Epidermal melanocyte (primary cell): ENCODE data around the gene TNFAIP3.

ENCODE experiments used
- DNase-seq: peaks from one replicate; pipeline ENCODE4 v3.0.0; 2011; ENCODE audit warnings: low spot score; ENCODE audit not compliant: insufficient read length

The TNFAIP3 gene

DNA sequence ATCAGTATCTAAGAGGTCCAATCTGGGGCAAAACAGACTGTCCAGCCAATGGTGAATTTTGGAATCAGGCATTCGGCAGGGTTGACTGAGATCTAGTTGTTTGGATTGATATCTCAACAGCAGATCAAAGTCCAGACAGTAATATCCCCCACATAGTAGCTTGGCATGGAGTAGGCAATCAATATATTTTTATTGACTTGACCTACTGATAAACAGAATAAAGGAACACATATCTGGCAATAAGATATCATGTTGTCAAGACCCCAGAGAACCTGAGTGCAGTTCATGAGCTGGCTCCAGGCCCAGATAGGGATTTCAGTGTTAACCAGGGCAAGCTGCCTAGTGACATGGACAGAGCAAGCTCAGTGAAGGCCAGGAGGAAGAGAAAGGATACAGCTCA lies 34.4 kb downstream of the TNFAIP3 start:
- DNase-seq: no peak

GRCh38 chr6:137902699-137903098 lies 35.6 kb downstream of the TNFAIP3 start:
- DNase-seq: no peak

DNA sequence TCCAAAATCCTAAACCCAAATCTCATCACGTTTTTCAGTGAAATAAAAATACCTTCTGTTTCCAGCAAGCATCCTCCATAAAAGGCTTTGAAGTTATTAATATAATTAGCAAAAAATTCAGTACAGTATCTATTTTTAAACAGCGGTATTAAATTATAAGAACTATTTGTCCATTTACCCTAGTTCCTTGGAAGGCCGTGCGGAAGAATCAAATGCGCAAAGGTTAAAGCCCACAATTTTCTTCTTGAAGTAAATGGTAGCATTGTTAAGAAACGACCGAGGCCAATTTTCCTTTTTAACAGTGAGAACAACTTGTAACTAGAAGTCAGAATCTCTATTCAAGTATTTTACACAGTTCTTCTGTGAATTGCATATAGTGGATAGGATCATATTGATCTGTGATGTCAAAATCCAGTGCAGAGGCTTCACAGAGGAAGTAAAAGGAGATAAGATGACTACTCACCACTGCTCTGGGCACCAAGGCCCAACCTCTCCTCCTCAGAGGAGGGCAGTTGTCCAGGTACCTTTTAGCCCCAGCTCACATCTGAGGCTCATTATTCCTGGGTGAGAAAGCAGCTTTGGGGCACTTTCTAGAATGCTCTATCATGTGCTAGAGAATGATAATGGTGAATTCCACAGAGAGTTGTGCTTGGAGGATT lies 36.3 kb downstream of the TNFAIP3 start:
- no peak for DNase-seq

- no peak for DNase-seq
Measured at GRCh38 chr6:137903933-137904821, 37.1 kb downstream of the TNFAIP3 start.

GRCh38 chr6:137904822-137905617 lies 38.0 kb downstream of the TNFAIP3 start:
- no peak for DNase-seq

- DNase-seq: no peak
Measured at GRCh38 chr6:137906020-137906472, 39.0 kb downstream of the TNFAIP3 start.

DNA sequence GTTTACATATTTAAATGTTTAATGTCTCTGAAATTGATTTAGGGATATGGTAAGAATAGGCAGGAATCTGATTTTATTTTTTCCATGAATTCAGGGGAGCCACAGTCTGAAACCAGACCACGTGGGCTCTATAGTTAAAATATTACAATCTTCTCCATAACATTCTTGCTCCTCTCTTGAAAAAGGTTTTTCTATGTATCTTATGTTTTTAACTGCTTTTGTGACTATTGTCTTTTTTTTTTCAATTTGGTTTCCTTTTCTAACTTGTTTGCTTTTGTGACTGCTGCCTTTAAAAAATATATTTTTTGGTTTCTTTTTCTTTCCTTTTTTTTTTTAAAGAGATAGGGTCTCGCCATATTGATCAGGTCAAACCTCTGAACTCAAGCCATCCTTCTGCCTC lies 40.1 kb downstream of the TNFAIP3 start:
- DNase-seq: no peak

DNA sequence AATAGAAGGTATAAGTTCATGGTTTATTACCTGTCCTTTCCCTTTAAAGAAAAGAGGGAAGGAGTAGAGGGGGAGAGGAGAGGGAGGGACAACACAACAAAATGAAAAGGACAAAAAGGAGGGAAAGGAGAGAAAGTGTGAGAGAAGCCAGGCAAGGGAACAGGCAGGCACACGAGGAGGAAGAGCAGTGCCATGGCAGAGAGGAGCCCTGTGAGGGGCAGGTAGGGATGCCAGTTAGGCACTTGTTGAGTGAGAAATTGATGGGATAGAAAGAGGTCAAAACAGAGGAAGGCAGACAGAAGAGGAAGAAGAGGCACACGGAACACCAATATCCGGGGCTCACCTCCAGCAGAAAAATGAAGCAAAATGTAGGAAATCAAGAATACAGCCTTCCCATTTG lies 42.5 kb downstream of the TNFAIP3 start:
- DNase-seq: no peak

GRCh38 chr6:137910424-137910834 lies 43.4 kb downstream of the TNFAIP3 start:
- no peak for DNase-seq

- no peak for DNase-seq
Measured at GRCh38 chr6:137910843-137911456, 43.9 kb downstream of the TNFAIP3 start.

DNA sequence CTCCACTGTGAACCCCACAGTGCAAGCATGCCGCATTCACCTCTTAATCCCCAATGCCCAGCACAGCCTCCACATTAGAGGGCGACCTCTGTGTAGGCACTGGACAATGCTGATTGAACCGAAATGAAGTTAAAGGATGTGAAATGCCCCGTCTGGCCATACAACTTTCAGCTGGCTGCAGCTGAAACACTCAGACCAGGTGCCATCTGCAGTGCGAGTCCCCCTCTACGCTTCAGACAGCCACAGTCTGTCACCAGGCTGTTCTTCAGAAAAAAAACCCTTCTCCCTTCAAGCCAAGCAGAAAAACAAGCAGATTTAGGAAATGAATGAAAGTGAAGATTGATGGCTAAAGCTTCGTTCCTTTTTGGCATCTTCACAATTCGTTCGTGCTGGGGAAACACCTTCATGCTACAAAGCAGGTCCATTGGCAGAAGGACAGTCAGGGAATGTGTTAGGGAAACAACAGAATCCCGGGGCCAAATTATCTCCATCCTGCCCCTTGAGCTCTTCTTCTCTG lies 44.7 kb downstream of the TNFAIP3 start:
- no peak for DNase-seq

DNA sequence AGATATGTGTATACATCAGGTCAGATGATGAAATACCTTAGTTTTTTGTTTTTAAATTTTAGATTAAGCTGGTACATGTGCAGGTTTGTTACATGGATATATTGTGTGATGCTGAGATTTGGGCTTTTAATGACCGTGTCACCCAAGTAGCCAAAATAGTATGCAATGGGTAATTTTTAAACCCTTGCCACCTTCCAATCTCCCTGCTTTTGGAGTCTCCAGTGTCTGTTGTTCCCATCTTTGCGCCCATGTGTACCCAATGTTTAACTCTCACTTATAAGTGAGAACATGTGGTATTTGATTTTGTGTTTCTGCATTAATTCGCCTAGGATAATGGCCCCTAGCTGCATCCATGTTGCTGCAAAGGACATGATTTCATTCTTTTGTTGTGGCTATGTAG lies 45.8 kb downstream of the TNFAIP3 start:
- DNase-seq: no peak

GRCh38 chr6:137913434-137913833 lies 46.4 kb downstream of the TNFAIP3 start:
- no peak for DNase-seq

DNA sequence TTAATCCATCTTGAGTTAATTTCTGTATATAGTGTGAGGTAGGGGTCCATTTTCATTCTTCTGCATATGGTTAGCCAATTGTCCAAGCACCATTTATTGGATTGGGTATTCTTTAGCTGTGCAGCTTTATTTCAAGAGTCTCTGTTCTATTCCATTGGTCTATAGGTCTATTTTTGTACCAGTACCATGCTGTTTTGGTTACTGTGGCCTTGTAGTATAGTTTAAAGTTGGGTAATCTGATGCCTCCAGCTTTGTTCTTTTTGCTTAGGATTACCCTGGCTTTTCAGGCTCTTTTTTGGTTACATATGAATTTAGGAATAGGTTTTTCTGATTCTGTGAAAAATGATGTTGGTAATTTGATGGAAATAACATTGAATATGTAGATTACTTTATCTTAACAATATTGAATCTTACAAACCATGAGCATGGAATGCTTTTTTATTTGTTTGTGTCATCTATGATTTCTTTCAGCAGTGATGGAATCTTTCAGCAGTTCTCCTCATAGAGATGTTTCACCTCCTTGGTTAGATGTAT lies 47.0 kb downstream of the TNFAIP3 start:
- no peak for DNase-seq

DNA sequence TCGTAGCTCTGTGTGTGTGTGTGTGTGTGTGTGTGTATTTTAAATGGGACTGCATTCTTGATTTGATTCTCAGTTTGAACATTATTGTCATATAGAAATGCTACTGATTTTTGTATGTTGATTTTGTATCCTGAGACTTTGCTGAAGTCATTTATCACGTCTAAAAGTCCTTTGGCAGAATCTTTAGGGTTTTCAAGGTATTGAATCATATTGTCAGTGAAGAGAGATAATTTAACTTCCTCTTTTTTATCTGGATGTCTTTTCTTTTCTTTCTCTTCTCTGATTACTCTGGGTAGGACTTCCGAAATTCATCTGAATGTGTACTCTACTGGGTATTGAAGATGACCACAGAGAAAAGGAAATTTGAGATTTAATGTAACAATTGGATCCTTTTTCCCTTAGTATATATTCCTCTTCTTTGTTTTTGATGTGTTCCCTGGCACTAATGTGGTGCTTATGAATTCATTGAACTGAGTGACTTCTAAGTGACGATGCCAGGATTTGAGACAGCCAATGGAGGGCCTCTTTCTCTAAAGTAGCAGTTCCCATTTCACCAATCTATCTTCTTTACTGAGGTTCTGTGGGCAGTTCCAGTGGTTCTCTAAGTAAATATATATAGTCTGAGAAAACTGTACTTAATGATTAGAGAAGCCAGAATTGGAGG lies 47.6 kb downstream of the TNFAIP3 start:
- DNase-seq: no peak

DNA sequence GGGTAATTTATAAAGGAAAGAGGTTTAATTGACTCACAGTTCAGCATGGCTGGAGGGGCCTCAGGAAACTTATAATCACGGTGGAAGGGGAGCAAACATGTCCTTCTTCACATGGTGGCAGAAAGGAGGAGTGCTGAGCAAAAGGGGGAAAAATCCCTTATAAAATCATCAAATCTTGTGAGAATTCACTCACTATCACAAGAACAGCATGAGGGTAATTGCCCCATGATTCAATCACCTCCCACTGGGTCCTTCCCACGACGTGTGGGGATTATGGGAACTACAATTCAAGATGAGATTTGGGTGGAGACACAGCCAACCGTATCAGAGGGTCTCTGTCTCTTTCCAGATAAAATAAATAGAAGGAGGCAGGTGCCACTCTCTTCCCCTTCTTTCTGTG lies 48.7 kb downstream of the TNFAIP3 start:
- DNase-seq: no peak

DNA sequence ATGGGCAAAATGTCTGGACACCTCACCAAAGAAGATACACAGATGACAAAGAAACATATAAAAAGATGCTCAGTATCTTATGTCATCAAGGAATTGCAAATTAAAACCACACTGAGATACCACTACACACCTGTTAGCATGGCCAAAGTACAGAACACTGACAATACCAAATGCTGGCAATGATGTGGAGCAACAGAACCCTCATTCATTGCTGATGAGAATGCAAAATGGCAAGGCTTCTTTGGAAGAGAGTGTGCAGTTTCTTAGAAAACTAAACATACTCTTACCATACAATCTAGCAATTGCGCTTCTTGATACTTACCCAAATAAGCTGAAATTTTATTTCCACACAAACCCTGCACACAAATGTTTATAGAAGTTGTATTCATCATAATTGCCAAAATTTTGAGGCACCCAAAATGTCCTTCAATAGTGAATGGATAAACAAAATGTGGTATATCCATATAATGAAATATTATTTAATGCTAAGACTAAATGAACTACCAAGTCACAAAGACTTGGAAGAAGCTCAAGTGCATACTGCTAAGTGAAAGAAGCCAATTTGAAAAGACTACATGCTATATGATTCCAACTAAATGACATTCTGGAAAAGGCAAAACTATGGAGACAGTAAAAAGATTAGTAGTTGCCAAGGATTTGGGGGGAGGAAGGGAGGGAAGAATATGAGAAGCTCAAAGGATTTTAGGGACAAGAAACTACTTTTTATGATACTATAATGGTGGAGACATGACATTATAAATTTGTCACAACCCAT lies 50.7 kb downstream of the TNFAIP3 start:
- no peak for DNase-seq

GRCh38 chr6:137919502-137919823 lies 52.4 kb downstream of the TNFAIP3 start:
- DNase-seq: no peak

DNA sequence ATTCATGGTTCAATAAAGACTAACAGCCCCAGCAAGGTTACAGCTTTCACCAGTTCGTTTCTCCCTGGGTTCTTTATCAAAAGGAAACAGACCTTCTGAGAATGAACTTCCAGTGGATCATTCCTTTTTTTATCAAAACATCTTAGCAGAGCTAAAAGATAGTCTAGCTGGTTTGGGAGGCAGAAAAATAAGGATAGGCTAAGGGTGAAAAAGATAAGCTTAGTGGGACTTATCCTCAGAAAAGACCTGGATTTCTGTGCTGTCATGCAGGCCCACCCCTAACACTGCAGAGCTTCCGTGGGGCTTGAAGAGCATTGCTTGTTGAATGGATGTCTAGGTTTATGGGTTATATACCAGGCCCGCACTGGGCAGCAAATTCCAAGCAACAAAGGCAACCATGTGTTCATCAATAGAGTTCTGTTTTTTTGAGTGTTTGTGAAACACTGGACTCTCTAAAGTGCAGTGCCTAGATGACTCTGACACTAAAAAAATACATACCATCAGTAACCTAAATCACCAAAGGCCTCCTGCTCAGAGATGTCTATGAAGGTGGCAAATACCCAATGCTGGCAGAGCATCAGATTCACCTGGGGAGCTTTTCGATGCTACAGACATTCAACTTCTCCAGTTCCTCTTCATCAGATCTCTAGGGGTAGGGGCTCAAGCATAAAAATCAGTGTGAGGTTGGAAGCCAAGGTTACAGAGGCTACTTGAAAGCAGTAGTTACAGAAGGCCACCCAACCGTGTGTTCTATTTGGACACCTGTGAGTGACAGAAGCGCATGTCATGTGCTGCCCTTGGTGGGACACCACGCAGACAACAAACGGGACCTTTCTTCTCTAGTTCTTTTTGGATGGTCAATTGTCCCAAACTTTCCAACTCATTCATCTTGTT lies 53.0 kb downstream of the TNFAIP3 start:
- no peak for DNase-seq
